ENCODE results near the gene LRFN5. TPM values are rescaled to one million over a fixed set of nuclear protein-coding genes. Genes with fewer than 3 reads are reported as not detected.

The LRFN5 gene
- total RNA-seq, 1 experiment from 2014 or later: 15.8 TPM

- no peaks in the 10 kb centered on the region for H3K4me1 Mint-ChIP-seq
- TF ChIP-seq, protein P1, sequence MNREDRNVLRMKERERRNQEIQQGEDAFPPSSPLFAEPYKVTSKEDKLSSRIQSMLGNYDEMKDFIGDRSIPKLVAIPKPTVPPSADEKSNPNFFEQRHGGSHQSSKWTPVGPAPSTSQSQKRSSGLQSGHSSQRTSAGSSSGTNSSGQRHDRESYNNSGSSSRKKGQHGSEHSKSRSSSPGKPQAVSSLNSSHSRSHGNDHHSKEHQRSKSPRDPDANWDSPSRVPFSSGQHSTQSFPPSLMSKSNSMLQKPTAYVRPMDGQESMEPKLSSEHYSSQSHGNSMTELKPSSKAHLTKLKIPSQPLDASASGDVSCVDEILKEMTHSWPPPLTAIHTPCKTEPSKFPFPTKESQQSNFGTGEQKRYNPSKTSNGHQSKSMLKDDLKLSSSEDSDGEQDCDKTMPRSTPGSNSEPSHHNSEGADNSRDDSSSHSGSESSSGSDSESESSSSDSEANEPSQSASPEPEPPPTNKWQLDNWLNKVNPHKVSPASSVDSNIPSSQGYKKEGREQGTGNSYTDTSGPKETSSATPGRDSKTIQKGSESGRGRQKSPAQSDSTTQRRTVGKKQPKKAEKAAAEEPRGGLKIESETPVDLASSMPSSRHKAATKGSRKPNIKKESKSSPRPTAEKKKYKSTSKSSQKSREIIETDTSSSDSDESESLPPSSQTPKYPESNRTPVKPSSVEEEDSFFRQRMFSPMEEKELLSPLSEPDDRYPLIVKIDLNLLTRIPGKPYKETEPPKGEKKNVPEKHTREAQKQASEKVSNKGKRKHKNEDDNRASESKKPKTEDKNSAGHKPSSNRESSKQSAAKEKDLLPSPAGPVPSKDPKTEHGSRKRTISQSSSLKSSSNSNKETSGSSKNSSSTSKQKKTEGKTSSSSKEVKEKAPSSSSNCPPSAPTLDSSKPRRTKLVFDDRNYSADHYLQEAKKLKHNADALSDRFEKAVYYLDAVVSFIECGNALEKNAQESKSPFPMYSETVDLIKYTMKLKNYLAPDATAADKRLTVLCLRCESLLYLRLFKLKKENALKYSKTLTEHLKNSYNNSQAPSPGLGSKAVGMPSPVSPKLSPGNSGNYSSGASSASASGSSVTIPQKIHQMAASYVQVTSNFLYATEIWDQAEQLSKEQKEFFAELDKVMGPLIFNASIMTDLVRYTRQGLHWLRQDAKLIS (CRISPR knock-in tag; IDR thresholded peaks at IDR 0.05; ENCODE audit: borderline replicate concordance): no peak
- no peak for TF ChIP-seq IRF2 (CRISPR knock-in tag; IDR thresholded peaks at IDR 0.05; ENCODE audit: borderline replicate concordance, low read depth)
- no peak overlapping the region for H3K27ac Mint-ChIP-seq
- H3K36me3 Mint-ChIP-seq: peaks cover 16% of the 10 kb centered on the region
- no peak for ATAC-seq
- H3K27me3 Mint-ChIP-seq (ENCODE audit: low read depth): no peaks in the 10 kb centered on the region
- peaks cover 20% of the 10 kb centered on the region for H3K9me3 Mint-ChIP-seq
- no peak for DNase-seq (ENCODE audit: low spot score)
- POLR2A ChIA-PET: no interaction called here
- CTCF ChIA-PET: no interaction called here
- H3K4me3 Mint-ChIP-seq: no peak overlapping the region
Observed at GRCh38 chr14:41873686-41874317, 267.1 kb downstream of the LRFN5 start.

GRCh38 chr14:41875116-41875515, 268.4 kb downstream of the LRFN5 start:
- CTCF ChIA-PET: no interaction called here
- DNase-seq (ENCODE audit: low spot score): no peak
- TF ChIP-seq KAT7 (CRISPR knock-in tag; IDR thresholded peaks at IDR 0.05; ENCODE audit: borderline replicate concordance): no peak
- no peak for TF ChIP-seq NR3C1 (CRISPR knock-in tag; conservative IDR thresholded peaks at IDR 0.05; ENCODE audit: low read depth)
- TF ChIP-seq, protein P2, sequence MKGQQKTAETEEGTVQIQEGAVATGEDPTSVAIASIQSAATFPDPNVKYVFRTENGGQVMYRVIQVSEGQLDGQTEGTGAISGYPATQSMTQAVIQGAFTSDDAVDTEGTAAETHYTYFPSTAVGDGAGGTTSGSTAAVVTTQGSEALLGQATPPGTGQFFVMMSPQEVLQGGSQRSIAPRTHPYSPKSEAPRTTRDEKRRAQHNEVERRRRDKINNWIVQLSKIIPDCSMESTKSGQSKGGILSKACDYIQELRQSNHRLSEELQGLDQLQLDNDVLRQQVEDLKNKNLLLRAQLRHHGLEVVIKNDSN (CRISPR knock-in tag; IDR thresholded peaks at IDR 0.05): no peak
- TF ChIP-seq USF2 (CRISPR knock-in tag; IDR thresholded peaks at IDR 0.05): no peak
- TF ChIP-seq, protein P3, sequence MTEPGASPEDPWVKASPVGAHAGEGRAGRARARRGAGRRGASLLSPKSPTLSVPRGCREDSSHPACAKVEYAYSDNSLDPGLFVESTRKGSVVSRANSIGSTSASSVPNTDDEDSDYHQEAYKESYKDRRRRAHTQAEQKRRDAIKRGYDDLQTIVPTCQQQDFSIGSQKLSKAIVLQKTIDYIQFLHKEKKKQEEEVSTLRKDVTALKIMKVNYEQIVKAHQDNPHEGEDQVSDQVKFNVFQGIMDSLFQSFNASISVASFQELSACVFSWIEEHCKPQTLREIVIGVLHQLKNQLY (CRISPR knock-in tag; IDR thresholded peaks at IDR 0.05): no peak
- TF ChIP-seq, protein P4, sequence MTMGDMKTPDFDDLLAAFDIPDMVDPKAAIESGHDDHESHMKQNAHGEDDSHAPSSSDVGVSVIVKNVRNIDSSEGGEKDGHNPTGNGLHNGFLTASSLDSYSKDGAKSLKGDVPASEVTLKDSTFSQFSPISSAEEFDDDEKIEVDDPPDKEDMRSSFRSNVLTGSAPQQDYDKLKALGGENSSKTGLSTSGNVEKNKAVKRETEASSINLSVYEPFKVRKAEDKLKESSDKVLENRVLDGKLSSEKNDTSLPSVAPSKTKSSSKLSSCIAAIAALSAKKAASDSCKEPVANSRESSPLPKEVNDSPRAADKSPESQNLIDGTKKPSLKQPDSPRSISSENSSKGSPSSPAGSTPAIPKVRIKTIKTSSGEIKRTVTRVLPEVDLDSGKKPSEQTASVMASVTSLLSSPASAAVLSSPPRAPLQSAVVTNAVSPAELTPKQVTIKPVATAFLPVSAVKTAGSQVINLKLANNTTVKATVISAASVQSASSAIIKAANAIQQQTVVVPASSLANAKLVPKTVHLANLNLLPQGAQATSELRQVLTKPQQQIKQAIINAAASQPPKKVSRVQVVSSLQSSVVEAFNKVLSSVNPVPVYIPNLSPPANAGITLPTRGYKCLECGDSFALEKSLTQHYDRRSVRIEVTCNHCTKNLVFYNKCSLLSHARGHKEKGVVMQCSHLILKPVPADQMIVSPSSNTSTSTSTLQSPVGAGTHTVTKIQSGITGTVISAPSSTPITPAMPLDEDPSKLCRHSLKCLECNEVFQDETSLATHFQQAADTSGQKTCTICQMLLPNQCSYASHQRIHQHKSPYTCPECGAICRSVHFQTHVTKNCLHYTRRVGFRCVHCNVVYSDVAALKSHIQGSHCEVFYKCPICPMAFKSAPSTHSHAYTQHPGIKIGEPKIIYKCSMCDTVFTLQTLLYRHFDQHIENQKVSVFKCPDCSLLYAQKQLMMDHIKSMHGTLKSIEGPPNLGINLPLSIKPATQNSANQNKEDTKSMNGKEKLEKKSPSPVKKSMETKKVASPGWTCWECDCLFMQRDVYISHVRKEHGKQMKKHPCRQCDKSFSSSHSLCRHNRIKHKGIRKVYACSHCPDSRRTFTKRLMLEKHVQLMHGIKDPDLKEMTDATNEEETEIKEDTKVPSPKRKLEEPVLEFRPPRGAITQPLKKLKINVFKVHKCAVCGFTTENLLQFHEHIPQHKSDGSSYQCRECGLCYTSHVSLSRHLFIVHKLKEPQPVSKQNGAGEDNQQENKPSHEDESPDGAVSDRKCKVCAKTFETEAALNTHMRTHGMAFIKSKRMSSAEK (CRISPR knock-in tag; IDR thresholded peaks at IDR 0.05; ENCODE audit: borderline replicate concordance): no peak
- TF ChIP-seq ZNF317 (CRISPR knock-in tag; IDR thresholded peaks at IDR 0.05; ENCODE audit: borderline replicate concordance, low read depth): no peak
- TF ChIP-seq, protein P5, sequence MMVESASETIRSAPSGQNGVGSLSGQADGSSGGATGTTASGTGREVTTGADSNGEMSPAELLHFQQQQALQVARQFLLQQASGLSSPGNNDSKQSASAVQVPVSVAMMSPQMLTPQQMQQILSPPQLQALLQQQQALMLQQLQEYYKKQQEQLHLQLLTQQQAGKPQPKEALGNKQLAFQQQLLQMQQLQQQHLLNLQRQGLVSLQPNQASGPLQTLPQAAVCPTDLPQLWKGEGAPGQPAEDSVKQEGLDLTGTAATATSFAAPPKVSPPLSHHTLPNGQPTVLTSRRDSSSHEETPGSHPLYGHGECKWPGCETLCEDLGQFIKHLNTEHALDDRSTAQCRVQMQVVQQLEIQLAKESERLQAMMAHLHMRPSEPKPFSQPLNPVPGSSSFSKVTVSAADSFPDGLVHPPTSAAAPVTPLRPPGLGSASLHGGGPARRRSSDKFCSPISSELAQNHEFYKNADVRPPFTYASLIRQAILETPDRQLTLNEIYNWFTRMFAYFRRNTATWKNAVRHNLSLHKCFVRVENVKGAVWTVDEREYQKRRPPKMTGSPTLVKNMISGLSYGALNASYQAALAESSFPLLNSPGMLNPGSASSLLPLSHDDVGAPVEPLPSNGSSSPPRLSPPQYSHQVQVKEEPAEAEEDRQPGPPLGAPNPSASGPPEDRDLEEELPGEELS (CRISPR knock-in tag; IDR thresholded peaks at IDR 0.05): no peak
- TF ChIP-seq CREB1 (CRISPR knock-in tag; IDR thresholded peaks at IDR 0.05): no peak
- TF ChIP-seq, protein P1 (CRISPR knock-in tag; IDR thresholded peaks at IDR 0.05; ENCODE audit: borderline replicate concordance): no peak
- no peak for TF ChIP-seq NR1H2 (CRISPR knock-in tag; IDR thresholded peaks at IDR 0.05)
- TF ChIP-seq SMAD4 (CRISPR knock-in tag; IDR thresholded peaks at IDR 0.05): no peak
- TF ChIP-seq GABPB1 (CRISPR knock-in tag; IDR thresholded peaks at IDR 0.05): no peak
- TF ChIP-seq, protein P6, sequence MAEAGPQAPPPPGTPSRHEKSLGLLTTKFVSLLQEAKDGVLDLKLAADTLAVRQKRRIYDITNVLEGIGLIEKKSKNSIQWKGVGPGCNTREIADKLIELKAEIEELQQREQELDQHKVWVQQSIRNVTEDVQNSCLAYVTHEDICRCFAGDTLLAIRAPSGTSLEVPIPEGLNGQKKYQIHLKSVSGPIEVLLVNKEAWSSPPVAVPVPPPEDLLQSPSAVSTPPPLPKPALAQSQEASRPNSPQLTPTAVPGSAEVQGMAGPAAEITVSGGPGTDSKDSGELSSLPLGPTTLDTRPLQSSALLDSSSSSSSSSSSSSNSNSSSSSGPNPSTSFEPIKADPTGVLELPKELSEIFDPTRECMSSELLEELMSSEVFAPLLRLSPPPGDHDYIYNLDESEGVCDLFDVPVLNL (CRISPR knock-in tag; IDR thresholded peaks at IDR 0.05; ENCODE audit: borderline replicate concordance, low read depth): no peak

More at GRCh38 chr14:41875116-41875515, 268.4 kb downstream of the LRFN5 start:
- ATAC-seq: no peak
- peaks cover 9% of the 10 kb centered on the region for H3K9me3 Mint-ChIP-seq
- POLR2A ChIA-PET: no interaction called here
- H3K27ac Mint-ChIP-seq: no peak overlapping the region
- H3K36me3 Mint-ChIP-seq: peaks cover 5% of the 10 kb centered on the region
- no peaks in the 10 kb centered on the region for H3K4me1 Mint-ChIP-seq
- no peaks in the 10 kb centered on the region for H3K27me3 Mint-ChIP-seq (ENCODE audit: low read depth)
- no peak overlapping the region for H3K4me3 Mint-ChIP-seq
